Neural cell (in vitro differentiated cells): ENCODE results near the gene VPS8.

ENCODE experiments used
- CTCF ChIP-seq: fragments of 450-650 bp; IDR thresholded peaks from 2 replicates; pipeline ENCODE4 v1.5.1; 2014; ENCODE audit warnings: antibody characterized with exemption, mild to moderate bottlenecking, moderate library complexity; ENCODE audit not compliant: poor library complexity, severe bottlenecking
- EP300 ChIP-seq: fragments of 450-650 bp; conservative IDR thresholded peaks from 2 replicates; pipeline ENCODE4 v1.6.1; 2014; ENCODE audit warnings: antibody characterized with exemption, mild to moderate bottlenecking, moderate library complexity; ENCODE audit not compliant: poor library complexity, severe bottlenecking
- EZH2 ChIP-seq: fragments of 200-600, 300-800 bp; shearing (Covaris generic), sonication (generic); IDR thresholded peaks from 2 replicates; pipeline ENCODE4 v1.6.1; 2014; ENCODE audit warnings: antibody characterized with exemption, low read length, borderline replicate concordance, mild to moderate bottlenecking; ENCODE audit not compliant: insufficient read depth, poor library complexity, severe bottlenecking
- POLR2AphosphoS5 ChIP-seq: IDR thresholded peaks from 2 replicates; pipeline ENCODE4 v1.6.1; 2012
- RAD21 ChIP-seq: fragments of 450-650 bp; conservative IDR thresholded peaks from 2 replicates; pipeline ENCODE4 v1.6.1; 2014; ENCODE audit warnings: antibody characterized with exemption, mild to moderate bottlenecking, moderate library complexity
- SMC3 ChIP-seq: fragments of 450-650 bp; conservative IDR thresholded peaks from 2 replicates; pipeline ENCODE4 v1.6.1; 2014; ENCODE audit warnings: antibody characterized with exemption, mild to moderate bottlenecking, moderate library complexity; ENCODE audit not compliant: poor library complexity
- TAF1 ChIP-seq: IDR thresholded peaks from 2 replicates; pipeline ENCODE4 v1.6.1; 2012; ENCODE audit warnings: low read depth
- TF ChIP-seq, protein P1 (sequence below): IDR thresholded peaks from 2 replicates; pipeline ENCODE4 v1.6.1; 2012; ENCODE audit warnings: borderline replicate concordance

DNA sequence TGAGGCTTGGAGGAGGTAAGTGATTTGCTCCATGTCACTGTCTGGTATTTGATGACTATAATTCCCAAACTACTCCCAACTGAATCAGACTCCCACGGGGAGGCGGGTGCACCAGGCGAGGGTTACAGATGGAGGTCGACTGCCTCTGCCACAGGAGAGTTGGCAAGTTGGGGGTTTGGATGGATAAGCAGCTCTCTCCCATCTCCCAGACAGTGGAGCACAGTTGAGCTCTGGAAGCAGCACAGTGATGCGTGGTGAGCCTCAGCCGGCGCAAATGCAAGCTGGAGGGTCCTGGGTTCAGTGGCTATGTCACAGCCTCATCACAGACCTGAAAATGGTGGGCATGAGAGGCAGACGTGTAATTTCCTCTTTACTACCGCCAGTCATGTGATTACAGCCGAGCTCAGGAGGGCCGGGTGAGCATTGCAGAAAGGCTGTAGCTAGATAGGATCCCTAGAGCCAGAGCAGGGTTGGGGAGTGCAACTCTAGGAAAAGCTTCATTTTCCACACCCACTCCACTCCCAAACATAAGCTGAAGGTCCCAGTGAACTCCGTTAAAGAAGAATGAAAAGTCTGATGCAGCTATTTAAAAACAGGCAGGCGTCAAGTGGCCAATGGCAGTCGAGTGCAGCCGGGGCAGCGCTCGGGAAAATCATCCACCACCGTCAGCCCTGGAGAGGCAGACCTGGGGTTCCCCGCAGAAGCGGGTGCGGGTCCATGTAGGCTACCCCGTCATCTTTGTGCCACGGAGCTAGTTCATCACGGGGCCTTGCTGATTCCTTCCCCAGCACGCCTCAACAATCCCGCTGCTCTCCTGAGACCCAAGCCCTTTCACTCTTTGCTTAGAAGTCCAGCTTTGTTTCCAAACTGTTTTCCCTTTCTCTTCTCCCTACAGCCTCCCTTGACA lies 33.3 kb upstream of the VPS8 start:
- TF ChIP-seq CTCF (no peak), POLR2AphosphoS5 (no peak), RAD21 (no peak), EZH2 (no peak), TAF1 (no peak), EP300 (no peak), SMC3 (no peak)
- TF ChIP-seq, protein P1, sequence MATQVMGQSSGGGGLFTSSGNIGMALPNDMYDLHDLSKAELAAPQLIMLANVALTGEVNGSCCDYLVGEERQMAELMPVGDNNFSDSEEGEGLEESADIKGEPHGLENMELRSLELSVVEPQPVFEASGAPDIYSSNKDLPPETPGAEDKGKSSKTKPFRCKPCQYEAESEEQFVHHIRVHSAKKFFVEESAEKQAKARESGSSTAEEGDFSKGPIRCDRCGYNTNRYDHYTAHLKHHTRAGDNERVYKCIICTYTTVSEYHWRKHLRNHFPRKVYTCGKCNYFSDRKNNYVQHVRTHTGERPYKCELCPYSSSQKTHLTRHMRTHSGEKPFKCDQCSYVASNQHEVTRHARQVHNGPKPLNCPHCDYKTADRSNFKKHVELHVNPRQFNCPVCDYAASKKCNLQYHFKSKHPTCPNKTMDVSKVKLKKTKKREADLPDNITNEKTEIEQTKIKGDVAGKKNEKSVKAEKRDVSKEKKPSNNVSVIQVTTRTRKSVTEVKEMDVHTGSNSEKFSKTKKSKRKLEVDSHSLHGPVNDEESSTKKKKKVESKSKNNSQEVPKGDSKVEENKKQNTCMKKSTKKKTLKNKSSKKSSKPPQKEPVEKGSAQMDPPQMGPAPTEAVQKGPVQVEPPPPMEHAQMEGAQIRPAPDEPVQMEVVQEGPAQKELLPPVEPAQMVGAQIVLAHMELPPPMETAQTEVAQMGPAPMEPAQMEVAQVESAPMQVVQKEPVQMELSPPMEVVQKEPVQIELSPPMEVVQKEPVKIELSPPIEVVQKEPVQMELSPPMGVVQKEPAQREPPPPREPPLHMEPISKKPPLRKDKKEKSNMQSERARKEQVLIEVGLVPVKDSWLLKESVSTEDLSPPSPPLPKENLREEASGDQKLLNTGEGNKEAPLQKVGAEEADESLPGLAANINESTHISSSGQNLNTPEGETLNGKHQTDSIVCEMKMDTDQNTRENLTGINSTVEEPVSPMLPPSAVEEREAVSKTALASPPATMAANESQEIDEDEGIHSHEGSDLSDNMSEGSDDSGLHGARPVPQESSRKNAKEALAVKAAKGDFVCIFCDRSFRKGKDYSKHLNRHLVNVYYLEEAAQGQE = no peak
